ENCODE data around the gene PIK3R2.

The PIK3R2 gene

DNA sequence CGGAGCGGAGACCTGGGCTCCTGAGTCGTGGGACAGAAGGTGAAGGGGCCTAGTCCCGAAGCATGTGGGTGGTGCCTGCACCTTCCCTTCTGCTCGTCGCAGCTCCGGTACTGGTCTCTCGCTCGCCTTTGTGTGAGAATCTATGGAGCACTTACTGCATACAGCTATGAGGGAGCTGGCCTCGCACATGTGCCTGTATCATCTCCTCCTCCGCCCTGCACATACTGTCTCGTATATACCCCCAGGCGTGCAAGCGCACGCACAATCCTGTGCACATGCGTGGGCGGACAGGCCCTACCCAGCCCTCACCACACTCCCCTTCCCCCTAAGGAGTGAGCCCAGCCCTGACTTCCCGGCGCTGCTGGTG is 8.7 kb downstream of the PIK3R2 start:
- TF ChIP-seq, protein P1, sequence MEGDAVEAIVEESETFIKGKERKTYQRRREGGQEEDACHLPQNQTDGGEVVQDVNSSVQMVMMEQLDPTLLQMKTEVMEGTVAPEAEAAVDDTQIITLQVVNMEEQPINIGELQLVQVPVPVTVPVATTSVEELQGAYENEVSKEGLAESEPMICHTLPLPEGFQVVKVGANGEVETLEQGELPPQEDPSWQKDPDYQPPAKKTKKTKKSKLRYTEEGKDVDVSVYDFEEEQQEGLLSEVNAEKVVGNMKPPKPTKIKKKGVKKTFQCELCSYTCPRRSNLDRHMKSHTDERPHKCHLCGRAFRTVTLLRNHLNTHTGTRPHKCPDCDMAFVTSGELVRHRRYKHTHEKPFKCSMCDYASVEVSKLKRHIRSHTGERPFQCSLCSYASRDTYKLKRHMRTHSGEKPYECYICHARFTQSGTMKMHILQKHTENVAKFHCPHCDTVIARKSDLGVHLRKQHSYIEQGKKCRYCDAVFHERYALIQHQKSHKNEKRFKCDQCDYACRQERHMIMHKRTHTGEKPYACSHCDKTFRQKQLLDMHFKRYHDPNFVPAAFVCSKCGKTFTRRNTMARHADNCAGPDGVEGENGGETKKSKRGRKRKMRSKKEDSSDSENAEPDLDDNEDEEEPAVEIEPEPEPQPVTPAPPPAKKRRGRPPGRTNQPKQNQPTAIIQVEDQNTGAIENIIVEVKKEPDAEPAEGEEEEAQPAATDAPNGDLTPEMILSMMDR (IDR thresholded peaks at IDR 0.05; ENCODE audit: unreplicated experiment in 3 of 3): peak in 1 of 3 experiments; percentile 6

GRCh38 chr19:18164072-18164471 is 11.1 kb downstream of the PIK3R2 start:
- no peaks in the 10 kb centered on the region for H3K27me3 Mint-ChIP-seq (ENCODE audit: low read depth)
- H3K36me3 Mint-ChIP-seq (ENCODE audit: low read depth): peaks cover 32% of the 10 kb centered on the region
- H3K4me3 Mint-ChIP-seq: no peak overlapping the region
- TF ChIP-seq, protein P1 (IDR thresholded peaks at IDR 0.05; ENCODE audit: unreplicated experiment in 3 of 3): no peak
- H3K27ac Mint-ChIP-seq: no peak overlapping the region
- peaks cover 4% of the 10 kb centered on the region for H3K4me1 Mint-ChIP-seq
- H3K9me3 Mint-ChIP-seq: no peaks in the 10 kb centered on the region

More for the DNA sequence above, 8.7 kb downstream of the PIK3R2 start:
- Mint-ChIP-seq H3K4me3 (peak overlapping the region; percentile 44 to 58 (median 56)), H3K4me1 (peaks cover 6% of the 10 kb centered on the region), H3K36me3 (ENCODE audit: low read depth) (peaks cover 24% of the 10 kb centered on the region), H3K27me3 (ENCODE audit: low read depth) (no peaks in the 10 kb centered on the region), H3K9me3 (no peaks in the 10 kb centered on the region), H3K27ac (no peak overlapping the region)

GRCh38 chr19:18165794-18166544 is 13.0 kb downstream of the PIK3R2 start:
- no peak overlapping the region for H3K4me3 Mint-ChIP-seq
- peaks cover 35% of the 10 kb centered on the region for H3K36me3 Mint-ChIP-seq (ENCODE audit: low read depth)
- no peaks in the 10 kb centered on the region for H3K27me3 Mint-ChIP-seq (ENCODE audit: low read depth)
- H3K4me1 Mint-ChIP-seq: no peaks in the 10 kb centered on the region
- H3K9me3 Mint-ChIP-seq: no peaks in the 10 kb centered on the region
- no peak overlapping the region for H3K27ac Mint-ChIP-seq
- TF ChIP-seq, protein P1 (IDR thresholded peaks at IDR 0.05; ENCODE audit: unreplicated experiment in 3 of 3): no peak

DNA sequence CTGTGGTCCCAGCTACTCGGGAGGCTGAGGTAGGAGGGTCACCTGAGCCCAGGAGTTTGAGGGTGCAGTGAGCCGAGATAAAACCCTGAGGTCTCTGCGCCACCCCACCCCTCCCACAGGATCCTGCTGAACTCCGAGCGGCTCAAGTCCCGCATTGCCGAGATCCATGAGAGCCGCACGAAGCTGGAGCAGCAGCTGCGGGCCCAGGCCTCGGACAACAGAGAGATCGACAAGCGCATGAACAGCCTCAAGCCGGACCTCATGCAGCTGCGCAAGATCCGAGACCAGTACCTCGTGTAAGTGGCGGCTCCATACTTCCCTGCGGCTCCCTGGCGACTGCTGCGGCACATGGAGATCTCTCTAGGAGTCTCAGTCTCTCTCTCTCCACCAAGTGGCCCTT is 14.0 kb downstream of the PIK3R2 start:
- no peaks in the 10 kb centered on the region for H3K9me3 Mint-ChIP-seq

GRCh38 chr19:18167975-18168645 is 15.1 kb downstream of the PIK3R2 start:
- Mint-ChIP-seq H3K36me3 (ENCODE audit: low read depth) (peaks cover 40% of the 10 kb centered on the region), H3K9me3 (no peaks in the 10 kb centered on the region), H3K27ac (no peak overlapping the region), H3K27me3 (ENCODE audit: low read depth) (peaks cover 8% of the 10 kb centered on the region), H3K4me3 (no peak overlapping the region), H3K4me1 (no peaks in the 10 kb centered on the region)
- TF ChIP-seq, protein P1 (IDR thresholded peaks at IDR 0.05; ENCODE audit: unreplicated experiment in 3 of 3): peak; percentile 55 to 66 (median 56)

More for the DNA sequence above, 14.0 kb downstream of the PIK3R2 start:
- no peaks in the 10 kb centered on the region for H3K4me1 Mint-ChIP-seq
- H3K27ac Mint-ChIP-seq: no peak overlapping the region
- peaks cover 2% of the 10 kb centered on the region for H3K27me3 Mint-ChIP-seq (ENCODE audit: low read depth)
- no peak overlapping the region for H3K4me3 Mint-ChIP-seq
- TF ChIP-seq, protein P1 (IDR thresholded peaks at IDR 0.05; ENCODE audit: unreplicated experiment in 3 of 3): no peak
- peaks cover 43% of the 10 kb centered on the region for H3K36me3 Mint-ChIP-seq (ENCODE audit: low read depth)
